Measurements from ENCODE around the gene SPSB4. TPM values are rescaled to one million over a fixed set of nuclear protein-coding genes. Genes with fewer than 3 reads are reported as not detected.

The SPSB4 gene
- total and polyA plus RNA-seq, 10 of the 15 experiments (the other 5 are each of a cell fraction or from before 2014, with no cell fraction given): not detected

GRCh38 chr3:141114816-141115460, 63.8 kb downstream of the SPSB4 start:
- intact Hi-C loops (cut with micrococcal nuclease; ENCODE audit: unreplicated experiment): no loop called here
- in situ Hi-C loops (cut with MboI): no loop called here
- ATAC-seq (peak; percentile 50; the same call in 2 of the 3 replicates), DNase-seq (ENCODE audit: low read depth, low spot score) (no peak), FAIRE-seq (no peak)
- WGBS (ENCODE audit: insufficient coverage, insufficient replicate concordance, low lambda C conversion rate, missing lambda C conversion rate): 49% methylated on average over 13 of the region's 13 CpGs
- Histone ChIP-seq H3K27me3 (replicated peaks in 1 of 2; ENCODE audit: control insufficient read depth in 2 of 2, insufficient read depth in 2 of 2, low read length in 1 of 2) (no peaks in the 10 kb centered on the region), H3K4me3 (no peak overlapping the region), H3K27ac (ENCODE audit: control insufficient read depth, insufficient read depth) (no peak overlapping the region), H3K36me3 (ENCODE audit: control insufficient read depth in 2 of 2, insufficient read depth in 2 of 2, low read length in 1 of 2) (no peaks in the 10 kb centered on the region), H3K4me2 (ENCODE audit: control insufficient read depth, insufficient read depth) (no peak overlapping the region), H4K20me1 (ENCODE audit: control insufficient read depth, insufficient read depth) (no peaks in the 10 kb centered on the region), H3K9ac (ENCODE audit: control insufficient read depth, insufficient read depth, low read length) (no peak overlapping the region), H3K4me1 (ENCODE audit: control insufficient read depth, insufficient read depth, low read length) (no peaks in the 10 kb centered on the region), H3K9me3 (replicated peaks; ENCODE audit: control insufficient read depth, insufficient read depth, low read length) (no peaks in the 10 kb centered on the region), H3K79me2 (ENCODE audit: control insufficient read depth, insufficient read depth, low read length) (no peaks in the 10 kb centered on the region), H2AFZ (ENCODE audit: control insufficient read depth, low read depth, low read length) (no peak overlapping the region)
- CTCF ChIA-PET: interaction anchor here (0.8 to 3.5 kb wide), 4 partner anchors 9 to 105 kb away, joined by 3 to 17 read pairs (median 4); no protein-coding TSS in a partner anchor
- RAD21 ChIA-PET (ENCODE audit: unreplicated experiment): no interaction called here
- BruUV-seq (replicated peaks): no TSS peak
- peak in 2 of 3 experiments; percentile 34 to 52; a peak in 3 of 6 replicates for TF ChIP-seq CTCF (IDR thresholded peaks at IDR 0.05 in 2 of 3, conservative IDR thresholded peaks at IDR 0.05 in 1 of 3; ENCODE audit: control insufficient read depth in 2 of 3, extremely low read depth in 1 of 3, insufficient read depth in 1 of 3, low read depth in 3 of 3, low read length in 3 of 3)
- no peak for TF ChIP-seq CBX3 (IDR thresholded peaks at IDR 0.05; ENCODE audit: borderline replicate concordance, low read depth)
- TF ChIP-seq YY1 (IDR thresholded peaks at IDR 0.05; ENCODE audit: low read depth, low read length): no peak
- no peak for TF ChIP-seq POLR2AphosphoS5 (IDR thresholded peaks at IDR 0.05; ENCODE audit: low read length)
- SMC1A ChIA-PET (ENCODE audit: uncharacterized antibody, unreplicated experiment): interaction anchor here (1.3 to 2.8 kb wide), 2 partner anchors 10 to 115 kb away, joined by 3 to 8 read pairs; no protein-coding TSS in a partner anchor
- POLR2A ChIA-PET: no interaction called here

All from GM12878 (cell line).